ENCODE data around the gene LHX2.

LHX2 gene

GRCh38 chr9:124024107-124024506, 12.5 kb downstream of the LHX2 start:
- no peaks in the 10 kb centered on the region for H3K36me3 ChIP-seq (ENCODE audit: insufficient read depth, low read length)
- H3K27ac ChIP-seq (ENCODE audit: low read depth, low read length): no peak overlapping the region
- peaks cover 5% of the 10 kb centered on the region for H3K4me1 ChIP-seq (ENCODE audit: insufficient read depth, low read length)
- H3K9ac ChIP-seq (ENCODE audit: low read length): no peak overlapping the region
- H3K9me3 ChIP-seq (ENCODE audit: low read length): no peaks in the 10 kb centered on the region
- peaks cover 47 to 52% of the 10 kb centered on the region in 2 donors for H3K27me3 ChIP-seq (ENCODE audit: control insufficient read depth in 1 of 2, insufficient read depth in 2 of 2, low read length in 2 of 2)
- no peak overlapping the region for H3K4me3 ChIP-seq (ENCODE audit: low read depth in 1 of 2, low read length in 2 of 2)

GRCh38 chr9:124029617-124030016, 18.0 kb downstream of the LHX2 start:
- H3K36me3 ChIP-seq (ENCODE audit: insufficient read depth, low read length): no peaks in the 10 kb centered on the region
- peaks cover 18 to 35% of the 10 kb centered on the region in 2 donors for H3K27me3 ChIP-seq (ENCODE audit: control insufficient read depth in 1 of 2, insufficient read depth in 2 of 2, low read length in 2 of 2)
- no peaks in the 10 kb centered on the region for H3K9me3 ChIP-seq (ENCODE audit: low read length)
- H3K4me1 ChIP-seq (ENCODE audit: insufficient read depth, low read length): no peaks in the 10 kb centered on the region
- H3K4me3 ChIP-seq (ENCODE audit: low read depth in 1 of 2, low read length in 2 of 2): no peak overlapping the region
- H3K27ac ChIP-seq (ENCODE audit: low read depth, low read length): no peak overlapping the region
- no peak overlapping the region for H3K9ac ChIP-seq (ENCODE audit: low read length)

DNA sequence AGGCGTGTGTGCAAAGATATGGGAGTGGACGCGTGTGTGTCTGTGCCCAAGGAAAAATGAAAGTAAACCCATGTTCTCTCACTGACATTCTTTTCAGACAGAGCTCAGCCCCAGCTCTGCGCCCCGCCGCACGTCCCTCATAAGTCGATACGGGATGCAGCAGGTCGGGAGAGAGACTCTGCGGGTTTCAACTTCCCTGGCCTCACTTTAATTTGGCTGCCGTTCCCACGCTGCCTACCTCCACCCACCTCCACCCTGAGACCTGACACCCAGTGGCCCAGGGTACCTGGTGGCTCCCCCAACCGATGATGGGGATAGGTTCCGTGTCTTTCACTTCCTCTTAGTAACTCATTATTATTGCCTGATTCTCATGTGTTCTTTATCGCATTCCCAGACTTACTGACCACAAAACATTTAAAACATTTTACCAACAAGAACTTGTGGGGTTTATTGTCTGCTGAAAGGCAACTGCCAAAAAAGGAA, 19.4 kb downstream of the LHX2 start:
- Histone ChIP-seq H3K36me3 (ENCODE audit: insufficient read depth, low read length) (no peaks in the 10 kb centered on the region), H3K27me3 (ENCODE audit: control insufficient read depth in 1 of 2, insufficient read depth in 2 of 2, low read length in 2 of 2) (peaks cover 18 to 44% of the 10 kb centered on the region in 2 donors), H3K4me1 (ENCODE audit: insufficient read depth, low read length) (no peaks in the 10 kb centered on the region), H3K9ac (ENCODE audit: low read length) (no peak overlapping the region), H3K9me3 (ENCODE audit: low read length) (no peaks in the 10 kb centered on the region), H3K4me3 (ENCODE audit: low read depth in 1 of 2, low read length in 2 of 2) (no peak overlapping the region), H3K27ac (ENCODE audit: low read depth, low read length) (no peak overlapping the region)

DNA sequence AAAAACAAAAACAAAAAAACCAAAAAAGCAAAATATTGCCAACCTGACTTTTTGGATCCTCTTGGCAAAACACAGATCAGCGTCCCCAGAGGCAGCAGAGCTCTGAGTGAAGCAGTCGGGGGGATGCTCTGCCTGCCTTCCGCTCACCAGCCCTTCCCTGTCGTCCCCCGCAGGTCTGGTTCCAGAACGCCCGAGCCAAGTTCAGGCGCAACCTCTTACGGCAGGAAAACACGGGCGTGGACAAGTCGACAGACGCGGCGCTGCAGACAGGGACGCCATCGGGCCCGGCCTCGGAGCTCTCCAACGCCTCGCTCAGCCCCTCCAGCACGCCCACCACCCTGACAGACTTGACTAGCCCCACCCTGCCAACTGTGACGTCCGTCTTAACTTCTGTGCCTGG, 20.7 kb downstream of the LHX2 start:
- no peak overlapping the region for H3K4me3 ChIP-seq (ENCODE audit: low read depth in 1 of 2, low read length in 2 of 2)
- H3K4me1 ChIP-seq (ENCODE audit: insufficient read depth, low read length): no peaks in the 10 kb centered on the region
- H3K9me3 ChIP-seq (ENCODE audit: low read length): no peaks in the 10 kb centered on the region
- peaks cover 24 to 55% of the 10 kb centered on the region in 2 donors for H3K27me3 ChIP-seq (ENCODE audit: control insufficient read depth in 1 of 2, insufficient read depth in 2 of 2, low read length in 2 of 2)
- no peak overlapping the region for H3K9ac ChIP-seq (ENCODE audit: low read length)
- H3K36me3 ChIP-seq (ENCODE audit: insufficient read depth, low read length): no peaks in the 10 kb centered on the region
- H3K27ac ChIP-seq (ENCODE audit: low read depth, low read length): no peak overlapping the region

DNA sequence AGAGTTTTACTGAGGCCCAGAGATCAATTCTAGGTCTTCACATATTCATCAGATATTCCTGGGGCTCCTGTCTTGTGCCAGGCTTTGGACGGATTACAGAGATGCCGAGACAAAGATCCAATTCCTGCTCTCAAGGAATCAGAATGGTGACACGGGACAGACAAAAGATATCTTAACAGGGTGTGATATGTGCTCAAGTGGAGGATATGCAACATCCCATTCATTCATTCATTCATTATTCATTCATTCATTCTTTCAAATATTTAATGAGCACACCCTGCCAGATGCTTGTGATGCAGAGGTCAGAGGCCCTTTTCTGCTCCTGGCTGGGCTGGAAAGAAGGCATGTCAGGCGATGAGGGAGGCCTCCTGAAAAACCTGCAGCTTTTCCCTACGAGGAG, 21.8 kb downstream of the LHX2 start:
- Histone ChIP-seq H3K4me3 (ENCODE audit: low read depth in 1 of 2, low read length in 2 of 2) (no peak overlapping the region), H3K9me3 (ENCODE audit: low read length) (no peaks in the 10 kb centered on the region), H3K27me3 (ENCODE audit: control insufficient read depth in 1 of 2, insufficient read depth in 2 of 2, low read length in 2 of 2) (peaks cover 25 to 58% of the 10 kb centered on the region in 2 donors), H3K9ac (ENCODE audit: low read length) (no peak overlapping the region), H3K36me3 (ENCODE audit: insufficient read depth, low read length) (no peaks in the 10 kb centered on the region), H3K27ac (ENCODE audit: low read depth, low read length) (no peak overlapping the region), H3K4me1 (ENCODE audit: insufficient read depth, low read length) (no peaks in the 10 kb centered on the region)

DNA sequence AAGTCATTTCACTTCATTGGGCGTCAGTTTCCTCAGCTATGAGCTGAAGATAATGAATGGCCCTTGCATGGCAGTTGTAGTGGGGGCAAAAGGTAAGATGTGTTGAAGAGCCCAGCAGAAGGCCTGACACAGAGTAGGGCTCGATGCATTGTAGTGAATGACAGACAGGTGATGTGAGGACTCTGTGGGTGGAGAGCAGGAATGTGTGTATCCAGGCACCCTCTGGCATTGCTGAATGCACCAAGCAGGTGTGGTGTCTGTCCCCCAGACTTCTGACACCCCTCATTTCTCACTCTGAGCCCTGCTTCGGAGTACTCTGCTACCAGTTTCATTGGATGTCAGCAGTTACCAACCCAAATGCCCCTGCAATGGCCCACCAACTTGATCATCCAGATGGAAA, 22.4 kb downstream of the LHX2 start:
- no peaks in the 10 kb centered on the region for H3K4me1 ChIP-seq (ENCODE audit: insufficient read depth, low read length)
- H3K36me3 ChIP-seq (ENCODE audit: insufficient read depth, low read length): no peaks in the 10 kb centered on the region
- no peak overlapping the region for H3K9ac ChIP-seq (ENCODE audit: low read length)
- peaks cover 26 to 61% of the 10 kb centered on the region in 2 donors for H3K27me3 ChIP-seq (ENCODE audit: control insufficient read depth in 1 of 2, insufficient read depth in 2 of 2, low read length in 2 of 2)
- H3K27ac ChIP-seq (ENCODE audit: low read depth, low read length): no peak overlapping the region
- H3K9me3 ChIP-seq (ENCODE audit: low read length): no peaks in the 10 kb centered on the region
- H3K4me3 ChIP-seq (ENCODE audit: low read depth in 1 of 2, low read length in 2 of 2): no peak overlapping the region

GRCh38 chr9:124035001-124035650, 23.6 kb downstream of the LHX2 start:
- Histone ChIP-seq H3K9ac (ENCODE audit: low read length) (no peak overlapping the region), H3K27me3 (ENCODE audit: control insufficient read depth in 1 of 2, insufficient read depth in 2 of 2, low read length in 2 of 2) (peaks cover 28 to 62% of the 10 kb centered on the region in 2 donors), H3K9me3 (ENCODE audit: low read length) (no peaks in the 10 kb centered on the region), H3K27ac (ENCODE audit: low read depth, low read length) (no peak overlapping the region), H3K4me3 (ENCODE audit: low read depth in 1 of 2, low read length in 2 of 2) (no peak overlapping the region), H3K36me3 (ENCODE audit: insufficient read depth, low read length) (no peaks in the 10 kb centered on the region), H3K4me1 (ENCODE audit: insufficient read depth, low read length) (no peaks in the 10 kb centered on the region)

- H3K9ac ChIP-seq (ENCODE audit: low read length): no peak overlapping the region
Measured at GRCh38 chr9:124036578-124036977, 25.0 kb downstream of the LHX2 start.

DNA sequence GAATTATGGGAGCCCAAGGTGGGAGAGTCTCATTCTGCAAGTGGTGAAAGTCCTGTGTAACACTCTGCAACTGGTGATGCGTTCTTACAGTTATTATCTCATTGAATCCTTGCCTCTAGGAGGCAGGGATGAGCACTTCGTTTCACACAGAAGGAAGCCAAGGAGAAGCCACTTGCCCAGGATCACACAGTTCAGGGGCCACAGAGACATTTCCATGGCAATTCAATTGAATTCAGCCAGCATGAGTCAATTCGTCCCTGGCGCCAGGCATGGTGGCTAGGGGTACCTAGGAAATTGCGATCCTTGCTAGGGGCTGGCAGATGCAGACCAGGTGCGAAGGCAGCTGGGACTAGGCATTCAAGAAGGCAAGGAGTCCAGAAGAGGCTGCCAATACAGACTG, 26.2 kb downstream of the LHX2 start:
- peaks cover 32 to 72% of the 10 kb centered on the region in 2 donors for H3K27me3 ChIP-seq (ENCODE audit: control insufficient read depth in 1 of 2, insufficient read depth in 2 of 2, low read length in 2 of 2)
- no peaks in the 10 kb centered on the region for H3K9me3 ChIP-seq (ENCODE audit: low read length)
- no peak overlapping the region for H3K27ac ChIP-seq (ENCODE audit: low read depth, low read length)
- no peaks in the 10 kb centered on the region for H3K36me3 ChIP-seq (ENCODE audit: insufficient read depth, low read length)
- H3K4me3 ChIP-seq (ENCODE audit: low read depth in 1 of 2, low read length in 2 of 2): no peak overlapping the region
- H3K9ac ChIP-seq (ENCODE audit: low read length): no peak overlapping the region
- H3K4me1 ChIP-seq (ENCODE audit: insufficient read depth, low read length): peaks cover 6% of the 10 kb centered on the region

More at GRCh38 chr9:124036578-124036977, 25.0 kb downstream of the LHX2 start:
- peaks cover 34 to 72% of the 10 kb centered on the region in 2 donors for H3K27me3 ChIP-seq (ENCODE audit: control insufficient read depth in 1 of 2, insufficient read depth in 2 of 2, low read length in 2 of 2)
- H3K36me3 ChIP-seq (ENCODE audit: insufficient read depth, low read length): no peaks in the 10 kb centered on the region
- H3K9me3 ChIP-seq (ENCODE audit: low read length): no peaks in the 10 kb centered on the region
- no peak overlapping the region for H3K4me3 ChIP-seq (ENCODE audit: low read depth in 1 of 2, low read length in 2 of 2)
- no peak overlapping the region for H3K27ac ChIP-seq (ENCODE audit: low read depth, low read length)
- peaks cover 6% of the 10 kb centered on the region for H3K4me1 ChIP-seq (ENCODE audit: insufficient read depth, low read length)

DNA sequence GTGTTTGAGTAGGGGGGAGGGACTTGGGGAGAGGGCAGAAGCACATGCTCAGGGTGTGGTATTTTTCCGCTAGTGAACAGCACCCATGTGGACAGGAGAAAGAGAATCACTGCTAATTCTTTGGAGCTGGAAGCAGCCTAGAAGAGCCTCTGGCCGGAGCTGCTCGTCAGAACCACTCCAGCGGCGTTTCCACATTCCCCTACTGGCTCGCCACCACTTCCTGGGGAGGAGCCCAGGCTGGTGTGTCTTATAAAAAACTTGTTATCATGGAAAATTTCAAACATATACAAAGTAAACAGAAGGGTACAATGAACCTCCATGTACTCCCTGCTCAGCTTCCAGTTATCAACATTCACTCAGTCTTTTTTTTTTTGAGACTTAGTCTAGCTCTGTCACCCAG, 26.7 kb downstream of the LHX2 start:
- Histone ChIP-seq H3K36me3 (ENCODE audit: insufficient read depth, low read length) (no peaks in the 10 kb centered on the region), H3K9ac (ENCODE audit: low read length) (no peak overlapping the region), H3K27me3 (ENCODE audit: control insufficient read depth in 1 of 2, insufficient read depth in 2 of 2, low read length in 2 of 2) (peaks cover 28 to 74% of the 10 kb centered on the region in 2 donors), H3K4me1 (ENCODE audit: insufficient read depth, low read length) (peaks cover 6% of the 10 kb centered on the region), H3K27ac (ENCODE audit: low read depth, low read length) (no peak overlapping the region), H3K9me3 (ENCODE audit: low read length) (no peaks in the 10 kb centered on the region), H3K4me3 (ENCODE audit: low read depth in 1 of 2, low read length in 2 of 2) (no peak overlapping the region)

GRCh38 chr9:124038790-124039633, 27.4 kb downstream of the LHX2 start:
- no peaks in the 10 kb centered on the region for H3K9me3 ChIP-seq (ENCODE audit: low read length)
- H3K27me3 ChIP-seq (ENCODE audit: control insufficient read depth in 1 of 2, insufficient read depth in 2 of 2, low read length in 2 of 2): peaks cover 28 to 74% of the 10 kb centered on the region in 2 donors
- H3K4me1 ChIP-seq (ENCODE audit: insufficient read depth, low read length): peaks cover 6% of the 10 kb centered on the region
- no peak overlapping the region for H3K4me3 ChIP-seq (ENCODE audit: low read depth in 1 of 2, low read length in 2 of 2)
- no peaks in the 10 kb centered on the region for H3K36me3 ChIP-seq (ENCODE audit: insufficient read depth, low read length)
- no peak overlapping the region for H3K27ac ChIP-seq (ENCODE audit: low read depth, low read length)
- H3K9ac ChIP-seq (ENCODE audit: low read length): no peak overlapping the region

Measured in muscle layer of colon (tissue), 2 donors.